ENCODE results near the gene EYS. TPM values are rescaled to one million over a fixed set of nuclear protein-coding genes. Genes with fewer than 3 reads are reported as not detected.

Gene EYS
- total RNA-seq, 6 experiments from 2014 or later = 0.18 TPM; not detected in 5

GRCh38 chr6:63997734-63998133 is 1709.3 kb downstream of the EYS start:
- Mint-ChIP-seq H3K27ac (no peak overlapping the region), H3K4me1 (ENCODE audit: low read depth) (no peaks in the 10 kb centered on the region), H3K9me3 (peaks cover 6% of the 10 kb centered on the region), H3K4me3 (no peak overlapping the region), H3K27me3 (ENCODE audit: insufficient read depth) (no peaks in the 10 kb centered on the region), H3K36me3 (ENCODE audit: low read depth) (no peaks in the 10 kb centered on the region)
- DNase-seq = no peak
- TF ChIP-seq CTCF (IDR thresholded peaks at IDR 0.05) = no peak

GRCh38 chr6:63997221-63997620 is 1709.8 kb downstream of the EYS start:
- Mint-ChIP-seq H3K27ac (no peak overlapping the region), H3K4me3 (no peak overlapping the region), H3K27me3 (ENCODE audit: insufficient read depth) (no peaks in the 10 kb centered on the region), H3K4me1 (ENCODE audit: low read depth) (no peaks in the 10 kb centered on the region), H3K9me3 (peaks cover 9% of the 10 kb centered on the region), H3K36me3 (ENCODE audit: low read depth) (no peaks in the 10 kb centered on the region)
- DNase-seq = no peak
- TF ChIP-seq CTCF (IDR thresholded peaks at IDR 0.05) = no peak

- no peaks in the 10 kb centered on the region for H3K27me3 Mint-ChIP-seq (ENCODE audit: insufficient read depth)
- H3K4me1 Mint-ChIP-seq (ENCODE audit: low read depth) = no peaks in the 10 kb centered on the region
- no peak overlapping the region for H3K27ac Mint-ChIP-seq
- no peak overlapping the region for H3K4me3 Mint-ChIP-seq
- H3K9me3 Mint-ChIP-seq = peaks cover 8% of the 10 kb centered on the region
- TF ChIP-seq CTCF (IDR thresholded peaks at IDR 0.05) = no peak
- H3K36me3 Mint-ChIP-seq (ENCODE audit: low read depth) = no peaks in the 10 kb centered on the region
- no peak for DNase-seq
Observed at GRCh38 chr6:63985223-63985622, 1721.8 kb downstream of the EYS start.

GRCh38 chr6:63975699-63976098 is 1731.3 kb downstream of the EYS start:
- Mint-ChIP-seq H3K27ac (no peak overlapping the region), H3K36me3 (ENCODE audit: low read depth) (no peaks in the 10 kb centered on the region), H3K9me3 (no peaks in the 10 kb centered on the region), H3K4me1 (ENCODE audit: low read depth) (no peaks in the 10 kb centered on the region), H3K4me3 (no peak overlapping the region), H3K27me3 (ENCODE audit: insufficient read depth) (no peaks in the 10 kb centered on the region)
- no peak for TF ChIP-seq CTCF (IDR thresholded peaks at IDR 0.05)
- no peak for DNase-seq

- no peak for DNase-seq
- Mint-ChIP-seq H3K27me3 (ENCODE audit: insufficient read depth) (no peaks in the 10 kb centered on the region), H3K9me3 (no peaks in the 10 kb centered on the region), H3K4me1 (ENCODE audit: low read depth) (no peaks in the 10 kb centered on the region), H3K4me3 (no peak overlapping the region), H3K27ac (no peak overlapping the region), H3K36me3 (ENCODE audit: low read depth) (no peaks in the 10 kb centered on the region)
- no peak for TF ChIP-seq CTCF (IDR thresholded peaks at IDR 0.05)
Observed at GRCh38 chr6:63968650-63969049, 1738.4 kb downstream of the EYS start.

GRCh38 chr6:63964366-63964765 is 1742.7 kb downstream of the EYS start:
- H3K27ac Mint-ChIP-seq = no peak overlapping the region
- no peak for DNase-seq
- no peaks in the 10 kb centered on the region for H3K9me3 Mint-ChIP-seq
- H3K36me3 Mint-ChIP-seq (ENCODE audit: low read depth) = no peaks in the 10 kb centered on the region
- no peaks in the 10 kb centered on the region for H3K27me3 Mint-ChIP-seq (ENCODE audit: insufficient read depth)
- TF ChIP-seq CTCF (IDR thresholded peaks at IDR 0.05) = no peak
- H3K4me1 Mint-ChIP-seq (ENCODE audit: low read depth) = no peaks in the 10 kb centered on the region
- no peak overlapping the region for H3K4me3 Mint-ChIP-seq

All from HFFc6 (cell line).